ENCODE data around the gene KIF11.
A peak's percentile ranks its signal among the peaks of the same experiment; 100 is the strongest.
"Not testable (repeated sequence)": the region's sequence is repeated elsewhere in the genome, so short reads cannot be mapped to it uniquely, and the experiment has no call there.

The KIF11 gene

GRCh38 chr10:92591550-92592022 is 1.3 kb upstream of the KIF11 start:
- DNase-seq = peak; percentile 87 to 90

GRCh38 chr10:92593619-92594588 is 974 bp downstream of the KIF11 start:
- peak in 1 of 2 donors; percentile 26 for DNase-seq

DNA sequence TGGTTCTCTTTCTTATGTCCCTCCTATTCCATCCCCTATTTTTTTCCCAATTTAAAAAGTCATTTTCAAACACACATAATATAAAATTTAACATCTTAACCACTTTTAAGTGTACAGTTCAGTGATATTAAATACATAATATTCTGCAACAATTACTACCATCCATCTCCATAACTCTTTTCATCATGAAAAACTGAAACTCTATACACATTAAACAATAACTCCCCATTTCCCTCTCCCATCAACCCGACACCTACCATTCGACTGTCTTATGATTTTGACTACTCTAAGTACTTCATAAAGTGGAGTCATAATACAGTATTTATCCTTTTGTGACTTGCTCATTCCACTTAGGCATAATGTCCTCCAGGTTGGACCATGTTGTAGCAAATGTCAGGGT is 2.6 kb downstream of the KIF11 start:
- DNase-seq = no peak

DNA sequence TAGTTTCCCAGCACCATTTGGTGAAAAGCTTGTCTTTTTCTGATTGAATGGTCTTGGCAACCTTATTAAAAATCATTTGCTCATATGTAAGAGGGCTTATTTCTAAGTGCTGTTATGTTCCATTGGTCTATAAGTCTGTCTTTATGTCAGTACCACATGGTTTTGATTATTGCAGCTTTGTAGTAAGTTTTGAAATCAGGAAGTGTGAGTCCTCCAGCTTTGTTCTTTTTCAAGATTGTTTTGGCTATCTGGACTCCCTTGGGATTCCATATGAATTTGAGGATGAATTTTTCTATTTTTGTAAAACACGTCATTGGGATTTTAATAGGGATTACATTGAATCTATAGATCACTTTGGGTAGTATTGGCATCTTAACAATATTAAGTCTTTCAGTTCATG is 5.4 kb downstream of the KIF11 start:
- DNase-seq = no peak

GRCh38 chr10:92604841-92605240 is 11.9 kb downstream of the KIF11 start:
- DNase-seq = no peak

GRCh38 chr10:92615515-92615914 is 22.6 kb downstream of the KIF11 start:
- no peak for DNase-seq

GRCh38 chr10:92619368-92619767 is 26.4 kb downstream of the KIF11 start:
- DNase-seq = no peak

DNA sequence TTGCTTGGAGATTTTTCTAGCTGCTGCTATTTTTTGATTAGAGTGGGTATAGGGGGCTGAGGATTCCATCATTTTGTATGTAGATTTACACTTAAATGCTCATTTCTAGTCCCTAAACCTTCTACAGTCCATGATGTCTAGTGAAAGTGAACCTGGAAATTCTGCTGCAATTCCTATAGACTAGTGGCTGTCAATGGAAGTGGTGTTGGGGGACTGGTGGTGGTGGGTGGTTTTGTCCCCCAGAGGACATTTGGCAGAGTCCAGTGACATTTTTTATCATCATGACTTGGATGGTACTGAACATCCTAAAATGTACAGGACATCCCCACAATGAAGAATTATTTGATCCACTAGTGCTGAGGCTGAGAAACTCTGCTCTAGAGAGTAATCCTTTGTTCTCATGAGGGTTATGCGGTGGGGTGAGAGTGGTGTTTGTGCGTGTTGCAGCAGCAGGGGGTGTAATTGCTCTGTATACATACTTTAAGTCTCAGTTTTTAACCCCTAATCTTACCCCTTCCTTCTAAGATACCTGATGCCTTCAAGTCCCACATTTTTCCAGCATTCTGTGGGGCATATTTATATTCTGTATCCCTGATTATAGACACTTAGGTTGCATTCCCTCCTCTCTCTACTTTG is 35.0 kb downstream of the KIF11 start:
- no peak for DNase-seq

DNA sequence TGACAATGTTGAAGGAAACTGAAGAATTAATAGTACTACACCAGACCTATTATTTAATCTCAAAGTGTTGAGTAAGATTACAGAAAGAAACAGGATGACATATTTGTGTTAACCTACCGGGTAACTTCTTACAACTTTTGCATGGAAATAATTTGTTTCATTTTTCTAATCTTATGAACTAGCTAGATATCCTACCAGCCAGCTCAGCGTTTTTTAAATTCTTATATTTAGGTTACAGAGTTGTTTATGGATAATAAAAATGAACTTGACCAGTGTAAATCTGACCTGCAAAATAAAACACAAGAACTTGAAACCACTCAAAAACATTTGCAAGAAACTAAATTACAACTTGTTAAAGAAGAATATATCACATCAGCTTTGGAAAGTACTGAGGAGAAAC is 37.0 kb downstream of the KIF11 start:
- DNase-seq = no peak

GRCh38 chr10:92638037-92638436 is 45.1 kb downstream of the KIF11 start:
- DNase-seq = no peak

DNA sequence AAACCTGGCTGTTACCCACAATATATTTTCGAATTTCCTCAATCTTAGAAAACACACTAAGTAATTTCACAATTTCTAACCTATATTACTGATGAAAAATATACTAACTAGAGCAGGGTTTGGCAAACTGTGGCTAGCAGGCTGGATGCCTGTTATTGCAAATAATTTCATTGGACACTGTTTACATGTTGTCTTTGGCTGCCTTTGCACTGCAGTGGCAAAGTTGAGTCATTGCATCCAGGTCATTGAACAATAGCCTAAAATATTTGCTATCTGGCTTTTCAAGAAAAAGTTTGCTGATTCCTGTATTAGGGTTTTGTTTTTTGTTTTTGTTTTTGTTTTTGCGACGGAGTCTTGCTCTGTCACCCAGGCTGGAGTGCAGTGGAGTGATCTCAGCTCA is 47.2 kb downstream of the KIF11 start:
- DNase-seq = no peak

DNA sequence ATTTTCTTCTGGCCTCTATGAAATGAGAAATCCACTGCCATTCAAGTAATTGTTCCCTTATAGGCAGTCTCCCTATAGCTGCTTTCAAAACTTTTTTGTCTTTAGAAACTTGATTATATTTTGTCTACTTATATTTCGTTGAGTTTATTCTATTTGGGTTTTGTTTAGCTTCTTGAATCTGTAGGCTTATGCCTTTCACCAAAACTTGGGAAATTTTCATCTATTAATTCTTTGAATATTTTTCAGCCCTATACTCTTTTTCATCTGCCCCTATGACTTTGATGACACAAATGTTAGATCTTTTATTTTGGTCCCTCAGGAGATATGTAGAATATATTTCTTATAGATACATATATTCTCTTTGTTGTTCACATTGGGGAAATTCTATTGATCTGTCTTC is 48.6 kb downstream of the KIF11 start:
- DNase-seq = no peak

DNA sequence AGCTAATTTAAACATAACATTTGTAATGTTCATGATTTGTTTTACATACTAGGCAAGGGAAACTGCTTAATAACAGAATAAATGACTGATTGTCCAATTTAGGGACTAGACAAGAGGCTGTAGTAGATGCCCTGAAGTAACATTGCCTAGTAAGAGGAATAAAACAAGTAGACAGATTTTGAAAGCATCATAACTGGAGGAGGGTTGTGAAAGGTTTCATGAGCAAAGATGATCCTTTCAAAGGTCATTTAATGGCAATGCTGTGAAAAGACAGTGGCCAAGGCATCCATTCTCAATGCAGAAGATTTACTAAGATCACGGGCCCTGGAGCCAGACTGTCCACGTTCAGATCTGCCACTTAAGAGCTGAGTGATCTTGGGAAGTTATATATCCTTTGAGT is 52.0 kb downstream of the KIF11 start:
- DNase-seq = peak in 1 of 2 donors; percentile 41

DNA sequence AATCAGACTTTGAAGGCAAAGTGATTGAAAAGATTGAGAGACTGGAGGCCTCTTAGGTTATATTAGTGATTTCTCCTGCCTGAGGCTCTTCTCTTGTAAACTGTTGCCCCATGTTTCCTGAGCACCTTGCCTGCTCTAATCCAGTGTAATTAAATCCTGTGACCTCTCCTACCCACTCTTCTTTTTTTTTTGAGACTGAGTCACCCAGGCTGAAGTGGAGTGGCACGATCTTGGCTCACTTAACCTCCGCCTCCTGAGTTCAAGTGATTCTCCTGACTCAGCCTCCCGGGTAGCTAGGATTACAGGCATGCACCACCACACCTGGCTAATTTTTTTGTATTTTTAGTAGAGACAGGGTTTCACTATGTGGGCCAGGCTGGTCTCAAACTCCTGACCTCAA is 57.9 kb downstream of the KIF11 start:
- DNase-seq = not testable (repeated sequence)

DNA sequence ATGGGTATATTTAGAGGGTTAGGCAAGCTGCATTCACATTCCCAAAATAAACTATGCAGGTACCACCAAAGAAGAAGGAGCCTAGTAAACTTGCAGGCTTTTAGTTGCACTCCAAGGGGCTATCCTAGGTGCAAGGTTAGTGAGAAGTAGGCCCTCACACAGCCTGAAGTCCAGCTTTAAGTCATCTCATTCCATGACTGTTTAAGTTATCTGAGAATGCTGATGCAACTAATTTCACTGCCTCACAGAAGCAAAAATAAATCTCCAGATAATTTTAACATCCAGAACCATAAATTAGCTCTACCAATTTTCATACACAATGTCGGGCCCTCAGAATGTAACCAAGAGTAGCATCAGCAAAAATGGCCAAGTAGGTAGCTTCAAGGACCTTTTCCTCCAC is 62.5 kb downstream of the KIF11 start:
- no peak for DNase-seq

DNA sequence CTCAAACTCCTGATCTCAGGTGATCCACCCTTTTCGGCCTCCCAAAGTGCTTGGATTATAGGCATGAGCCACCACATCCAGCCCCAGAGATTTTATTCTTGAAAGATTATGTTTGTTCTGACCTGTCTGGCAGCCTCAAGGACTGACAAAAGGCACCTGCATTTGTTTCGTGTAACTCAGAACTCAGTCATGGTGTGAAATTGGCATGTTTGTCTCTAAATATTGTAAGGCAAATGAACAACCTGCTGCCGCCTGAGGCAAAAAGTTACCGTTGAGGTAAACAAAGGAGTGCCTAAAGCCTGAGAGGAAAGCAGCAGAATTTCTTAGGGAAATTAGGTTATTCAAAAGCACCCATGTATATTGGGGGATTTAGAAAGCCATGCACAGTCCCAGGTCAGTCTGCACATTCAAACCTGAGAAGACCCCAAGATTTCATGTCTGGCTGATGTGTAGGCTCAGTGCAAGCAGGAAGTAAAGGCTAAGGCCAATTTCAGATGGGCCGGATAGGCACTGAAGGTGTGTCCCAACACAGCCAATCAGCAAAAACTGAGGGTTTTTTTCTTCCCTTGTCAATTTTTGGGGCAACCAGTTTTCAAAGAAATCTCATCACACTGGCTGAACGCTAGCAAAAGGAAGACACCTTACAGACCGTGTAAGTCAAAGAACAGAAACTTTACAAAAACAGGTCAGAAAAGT is 63.5 kb downstream of the KIF11 start:
- DNase-seq = no peak

- no peak for DNase-seq
Observed at GRCh38 chr10:92657024-92657423, 64.1 kb downstream of the KIF11 start.

- no peak for DNase-seq
Observed at GRCh38 chr10:92662848-92663247, 69.9 kb downstream of the KIF11 start.

DNA sequence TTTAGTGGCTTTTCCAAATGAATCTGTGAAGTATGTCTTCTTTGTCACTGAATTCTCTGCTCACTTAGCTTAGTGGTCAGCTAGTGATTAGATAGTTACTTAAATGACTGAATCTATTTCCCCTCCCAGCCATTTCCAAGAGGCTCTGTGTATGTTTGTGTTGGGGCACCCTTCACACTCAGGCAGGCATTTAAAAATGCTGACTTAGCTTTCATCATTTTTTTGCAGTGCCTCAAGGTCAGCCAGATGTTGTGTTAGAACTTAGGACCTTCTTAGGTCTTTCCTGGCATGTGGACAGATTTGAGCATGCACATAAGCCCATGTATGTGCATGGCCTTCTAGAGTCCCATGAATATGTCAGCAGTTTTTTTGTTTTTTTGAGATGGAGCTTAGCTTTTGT is 71.4 kb downstream of the KIF11 start:
- no peak for DNase-seq

DNA sequence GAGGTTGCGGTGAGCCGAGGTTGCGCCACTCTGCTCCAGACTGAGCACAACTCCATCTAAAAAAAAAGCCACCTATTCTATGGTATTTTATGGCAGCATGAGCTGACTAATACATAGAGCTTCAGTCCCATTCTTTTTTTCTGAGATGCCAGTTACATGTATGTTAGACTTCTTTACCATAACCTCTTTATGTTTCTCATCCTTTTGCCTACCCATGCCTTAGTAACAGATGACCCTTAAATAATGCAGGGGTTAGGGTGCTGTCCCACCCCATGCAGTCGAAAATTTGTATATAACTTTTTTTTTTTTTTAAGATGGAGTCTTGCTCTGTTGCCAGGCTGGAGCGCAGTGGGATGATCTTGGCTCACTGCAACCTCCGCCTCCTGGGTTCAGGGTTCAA is 74.1 kb downstream of the KIF11 start:
- no peak for DNase-seq

DNA sequence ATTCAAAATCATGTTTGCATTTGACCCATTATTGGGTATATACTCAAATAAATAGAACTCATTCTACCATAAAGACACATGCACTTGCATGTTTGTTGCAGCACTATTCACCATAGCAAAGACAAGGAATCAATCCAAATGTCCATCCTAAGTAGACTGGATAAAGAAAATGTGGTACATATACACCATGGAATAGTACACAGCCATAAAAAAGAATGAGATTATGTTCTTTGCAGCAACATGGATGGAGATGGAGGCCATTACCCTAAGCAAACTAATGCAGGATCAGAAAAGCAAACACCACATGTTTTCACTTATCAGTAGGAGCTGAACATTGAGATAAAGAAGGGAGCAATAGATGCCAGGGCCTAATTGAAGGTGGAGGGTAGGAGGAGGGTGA is 84.8 kb downstream of the KIF11 start:
- no peak for DNase-seq

- DNase-seq = no peak
Observed at GRCh38 chr10:92678206-92678605, 85.3 kb downstream of the KIF11 start.

DNA sequence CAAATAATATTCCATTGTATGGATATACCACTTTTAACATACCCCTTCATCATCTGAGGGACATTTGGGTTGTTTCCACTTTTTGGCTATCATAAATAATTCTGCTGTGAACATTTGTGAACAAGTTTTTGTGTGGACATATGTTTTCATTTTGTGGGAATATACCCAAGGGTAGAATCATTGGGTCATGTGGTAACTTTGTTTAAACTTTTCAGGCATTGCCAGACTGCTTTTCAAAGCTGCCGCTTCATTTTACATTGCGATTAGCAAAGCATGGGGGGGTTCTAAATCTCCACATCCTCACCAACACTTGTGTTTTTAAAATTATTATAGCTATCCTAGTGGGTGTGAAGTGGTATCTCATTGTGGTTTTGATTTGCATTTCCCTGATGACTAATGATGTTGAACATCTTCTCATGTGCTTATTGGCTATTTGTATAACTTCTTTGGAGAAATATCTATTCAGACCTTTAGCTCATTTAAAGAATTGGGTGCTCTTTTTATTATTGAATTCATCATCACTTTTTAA is 88.4 kb downstream of the KIF11 start:
- no peak for DNase-seq
